Skeletal muscle cell (primary cell): ENCODE data around the gene NBAS.
"Not testable (repeated sequence)": the region's sequence is repeated elsewhere in the genome, so short reads cannot be mapped to it uniquely, and the experiment has no call there.

ENCODE experiments used
- DNase-seq: peaks from one replicate; pipeline ENCODE4 v3.0.0-alpha.2; 2010; ENCODE audit warnings: low read depth
- H3K4me3 ChIP-seq: 2 replicates; pipeline ENCODE4 v1.5.1; 2011; ENCODE audit warnings: low read depth, mild to moderate bottlenecking, control low read depth, low read length, moderate library complexity

NBAS gene

DNA sequence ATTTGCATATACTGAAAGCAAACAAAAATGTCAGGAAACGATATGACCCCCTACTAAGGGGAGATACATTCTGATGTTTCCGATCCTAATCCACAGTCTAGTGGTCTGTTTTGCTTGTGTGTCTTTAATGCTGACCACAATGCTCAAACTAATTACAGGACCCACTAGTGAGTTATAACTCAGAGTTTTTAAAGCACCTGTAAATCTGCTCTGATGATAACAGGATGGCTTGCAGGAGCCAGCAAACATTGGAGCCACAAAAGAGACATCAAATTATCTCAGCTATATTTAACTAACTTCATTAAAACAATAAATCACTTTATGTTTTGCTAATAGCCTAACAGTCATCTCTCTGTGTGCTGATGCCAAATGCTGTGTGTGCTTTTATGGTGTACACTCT is 300.3 kb downstream of the NBAS start:
- DNase-seq: no peak
- no peak overlapping the region for H3K4me3 ChIP-seq

DNA sequence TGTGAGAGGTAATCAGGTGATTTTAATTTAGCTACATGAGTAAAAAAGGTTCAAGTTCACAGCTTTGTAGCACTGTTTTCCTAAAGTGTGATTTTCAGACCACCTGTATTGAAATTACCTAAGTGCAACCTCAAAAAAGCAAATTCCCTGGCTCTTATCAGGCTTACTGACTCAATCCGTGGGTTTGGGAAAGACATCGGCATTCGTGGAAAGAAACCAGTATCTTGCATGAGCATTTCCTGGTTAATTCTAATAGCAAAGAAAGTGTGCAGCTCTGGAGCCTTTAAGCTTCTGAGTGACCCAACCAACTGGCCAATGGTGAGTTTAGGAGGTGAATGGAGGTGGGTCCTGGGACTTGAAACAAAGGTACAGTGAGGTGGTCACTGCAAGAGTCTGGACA is 300.9 kb downstream of the NBAS start:
- no peak for DNase-seq
- H3K4me3 ChIP-seq: no peak overlapping the region

DNA sequence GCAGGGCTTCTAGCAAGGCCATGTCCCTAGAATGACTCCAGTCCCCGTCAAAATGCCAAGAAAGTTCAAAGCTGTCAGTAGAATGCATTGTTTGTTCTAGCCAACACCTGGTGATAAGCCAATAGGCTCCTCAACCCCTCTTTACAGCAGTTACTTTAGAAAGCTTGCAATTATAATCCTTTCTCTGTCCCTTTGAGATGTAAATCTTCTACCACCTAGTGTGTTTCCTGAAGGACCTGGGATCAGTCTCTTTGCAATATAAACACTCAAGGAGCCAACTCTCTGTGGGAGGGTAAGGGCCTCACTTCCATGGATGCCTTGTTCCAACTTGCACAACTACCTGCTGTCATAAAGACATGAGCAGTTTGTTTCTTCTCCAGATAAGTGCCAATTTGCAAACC is 301.8 kb downstream of the NBAS start:
- H3K4me3 ChIP-seq: no peak overlapping the region
- no peak for DNase-seq

DNA sequence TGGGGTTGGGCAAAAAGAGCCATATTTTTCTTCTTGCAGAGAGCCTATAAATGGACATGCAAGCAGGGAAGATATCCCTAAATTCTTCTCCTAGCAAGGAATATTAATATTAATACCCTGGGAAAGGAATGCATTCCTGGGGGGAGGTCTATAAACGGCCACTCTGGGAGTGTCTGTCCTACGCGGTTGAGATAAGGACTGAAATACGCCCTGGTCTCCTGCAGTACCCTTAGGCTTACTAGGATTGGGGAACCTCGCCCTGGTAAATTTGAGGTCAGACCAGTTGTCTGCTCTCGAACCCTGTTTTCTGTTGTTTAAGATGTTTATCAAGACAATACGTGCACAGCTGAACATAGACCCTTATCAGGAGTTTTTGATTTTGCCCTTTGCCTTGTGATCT is 302.7 kb downstream of the NBAS start:
- H3K4me3 ChIP-seq, DNase-seq: not testable (repeated sequence)

DNA sequence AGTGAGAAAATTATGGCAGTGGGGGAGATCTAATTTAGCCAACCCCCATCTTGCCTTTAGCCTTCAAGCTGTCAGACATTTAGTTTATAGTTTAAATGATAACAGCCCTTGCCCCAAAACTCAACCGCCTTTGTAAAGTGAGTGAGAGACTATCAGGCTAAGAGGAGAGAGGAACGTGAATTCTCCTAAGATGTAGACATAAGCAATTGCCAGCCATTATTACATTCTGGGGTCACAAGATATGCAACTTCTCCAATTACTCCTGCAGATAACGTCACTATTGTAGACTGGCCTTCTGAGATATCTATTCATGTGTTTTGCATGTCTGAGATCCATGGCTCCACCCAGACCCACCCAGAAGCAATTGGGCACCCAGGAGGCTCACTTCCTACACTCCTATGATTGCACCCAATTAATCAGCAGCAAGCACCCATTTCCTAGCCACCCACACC is 307.3 kb downstream of the NBAS start:
- no peak for DNase-seq
- H3K4me3 ChIP-seq: no peak overlapping the region

DNA sequence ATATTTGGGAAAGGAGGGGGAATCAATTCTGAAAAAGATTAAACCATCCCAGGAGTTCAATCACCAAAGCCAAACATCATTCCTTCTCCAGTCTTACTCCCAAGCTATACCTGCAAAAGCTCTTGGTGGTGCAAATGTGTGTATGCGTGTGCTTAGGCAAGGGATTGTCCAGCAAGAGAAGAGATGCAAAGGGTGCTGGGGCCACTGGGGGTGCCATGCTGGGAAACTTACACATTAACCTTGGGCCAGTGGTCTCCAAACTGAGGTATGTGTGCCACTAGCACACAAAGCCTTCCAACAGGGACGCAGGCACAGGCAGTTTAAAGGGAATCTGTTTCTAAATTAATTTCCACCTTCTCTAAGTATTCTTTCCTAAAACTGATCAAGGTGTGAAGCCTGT is 307.9 kb downstream of the NBAS start:
- no peak for DNase-seq
- no peak overlapping the region for H3K4me3 ChIP-seq

DNA sequence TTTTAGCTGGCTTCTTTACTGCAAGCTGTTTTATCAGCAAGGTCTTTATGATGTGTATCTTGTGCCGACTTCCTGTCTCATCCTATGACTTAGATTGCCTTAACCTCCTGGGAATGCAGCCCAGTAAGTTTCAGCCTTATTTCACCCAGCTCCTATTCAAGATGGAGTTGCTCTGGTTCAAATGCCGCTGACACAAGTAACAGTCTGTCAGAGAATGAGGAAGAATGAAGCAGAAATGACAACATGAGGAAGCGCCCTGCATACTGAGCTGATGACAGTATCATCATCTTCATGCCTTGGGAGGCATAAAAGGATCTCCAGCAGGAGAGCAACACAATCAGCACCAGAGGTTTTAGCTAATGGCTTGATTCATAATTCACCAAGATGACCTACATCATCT is 309.4 kb downstream of the NBAS start:
- H3K4me3 ChIP-seq: no peak overlapping the region
- DNase-seq: no peak

DNA sequence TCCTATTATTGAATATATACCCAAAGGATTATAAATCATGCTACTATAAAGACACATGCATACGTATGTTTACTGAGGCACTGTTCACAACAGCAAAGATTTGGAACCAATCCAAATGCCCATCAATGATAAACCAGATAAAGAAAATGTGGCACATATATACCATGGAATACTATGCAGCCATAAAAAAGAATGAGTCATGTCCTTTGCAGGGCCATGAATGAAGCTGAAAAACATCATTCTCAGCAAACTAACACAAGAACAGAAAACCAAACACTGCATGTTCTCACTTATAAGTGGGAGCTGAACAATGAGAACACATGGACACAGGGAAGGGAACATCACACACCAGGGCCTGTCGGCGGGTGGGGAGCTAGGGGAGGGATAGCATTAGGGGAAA is 310.2 kb downstream of the NBAS start:
- not testable (repeated sequence) for DNase-seq, H3K4me3 ChIP-seq

DNA sequence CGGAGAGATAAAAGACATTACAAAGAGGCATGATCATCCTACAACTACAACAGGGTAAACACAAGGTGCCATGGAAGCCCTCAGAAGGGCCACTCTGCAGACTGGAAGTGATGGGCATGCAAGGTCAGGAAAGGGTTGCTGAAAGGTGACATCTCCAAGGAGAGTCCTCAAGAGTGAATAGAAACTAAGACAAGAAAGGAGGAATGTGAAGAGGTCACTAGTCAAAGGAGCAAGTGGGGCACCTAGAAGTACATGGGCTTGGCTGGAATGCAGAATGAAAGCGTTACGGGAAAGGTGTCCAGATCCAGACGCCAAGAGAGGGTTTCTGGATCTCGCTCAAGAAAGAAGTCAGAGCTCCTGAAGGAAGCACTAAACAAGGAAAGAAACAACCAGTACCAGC is 314.3 kb downstream of the NBAS start:
- H3K4me3 ChIP-seq: no peak overlapping the region
- DNase-seq: no peak

DNA sequence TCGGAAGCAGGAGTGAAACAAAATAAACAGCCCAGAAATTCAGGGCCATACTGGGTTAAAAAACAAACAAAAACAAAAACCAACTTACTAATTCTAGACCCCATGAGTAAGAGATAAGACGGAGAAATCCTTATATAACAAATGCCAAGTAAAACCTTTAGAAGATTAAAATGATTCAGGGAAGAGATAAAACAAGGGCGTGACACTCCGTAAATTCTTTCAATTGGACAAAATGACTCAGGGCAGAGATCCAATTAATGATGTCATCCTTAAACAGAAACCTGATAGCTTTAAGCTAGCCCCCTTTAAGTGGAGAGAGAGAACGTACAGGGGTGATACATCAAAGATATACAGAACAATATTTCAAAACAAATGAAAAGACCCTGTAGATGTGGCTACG is 317.4 kb downstream of the NBAS start:
- no peak for DNase-seq
- H3K4me3 ChIP-seq: no peak overlapping the region

DNA sequence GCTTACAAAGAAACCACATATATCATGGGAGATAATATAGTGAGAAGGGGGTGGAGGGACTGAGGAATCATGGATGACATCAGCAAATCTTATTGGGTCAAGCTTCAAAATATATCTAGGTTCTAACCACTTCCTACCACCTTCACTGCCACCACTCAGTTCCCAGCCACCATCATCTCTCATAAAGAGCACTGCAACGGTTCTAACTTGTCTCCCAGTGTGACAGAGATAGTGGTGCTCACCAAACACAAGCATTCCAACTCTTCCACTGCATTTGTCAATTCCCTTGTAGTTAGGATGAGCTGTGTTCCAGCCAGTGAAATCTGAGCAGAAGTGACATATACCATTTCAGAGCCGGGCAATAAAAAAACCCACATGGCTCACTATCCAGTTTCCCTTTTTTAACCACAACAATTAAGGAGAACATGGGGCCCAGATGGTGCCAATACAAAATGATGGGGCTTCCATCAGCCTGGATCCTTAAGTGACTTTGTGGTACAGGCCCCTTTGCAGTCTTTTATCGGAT is 318.1 kb downstream of the NBAS start:
- H3K4me3 ChIP-seq: no peak overlapping the region
- DNase-seq: peak; percentile 13

DNA sequence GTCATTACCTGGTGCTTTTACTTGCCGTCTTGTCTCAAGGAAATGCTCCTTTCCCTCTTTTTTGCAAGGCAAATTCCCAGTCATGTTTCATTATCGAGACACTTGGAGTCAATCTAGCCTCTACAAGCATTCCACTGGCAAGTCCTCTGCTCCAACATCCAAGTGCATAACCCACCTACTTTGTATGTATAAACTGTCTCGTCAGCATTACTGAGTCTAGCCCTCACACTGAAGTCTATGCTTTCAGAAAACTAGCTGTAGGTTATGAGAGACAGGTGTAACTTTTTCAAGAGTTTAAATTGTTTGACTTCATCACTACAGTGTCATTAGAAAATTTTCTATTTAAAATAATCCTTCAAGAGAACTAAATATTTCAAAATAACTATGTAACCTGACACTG is 319.2 kb downstream of the NBAS start:
- no peak overlapping the region for H3K4me3 ChIP-seq
- DNase-seq: no peak

DNA sequence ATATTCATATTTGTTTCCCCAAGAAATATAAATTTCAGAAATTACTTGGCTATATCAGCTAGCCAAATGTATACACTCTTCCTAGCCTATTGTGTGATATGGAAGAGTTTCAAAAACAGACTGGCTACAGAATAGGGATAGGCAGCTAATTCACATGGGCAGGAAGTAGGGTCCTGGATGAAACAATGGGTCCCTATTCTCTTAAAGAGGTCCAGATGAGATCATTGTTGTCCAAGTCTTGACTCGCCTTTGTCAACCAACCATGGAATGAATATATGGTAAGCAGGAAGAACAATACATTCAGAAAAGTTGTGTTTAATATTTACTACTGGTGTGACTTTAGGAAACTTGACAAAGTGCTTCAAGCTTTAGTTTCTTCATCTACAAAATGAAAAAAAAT is 319.9 kb downstream of the NBAS start:
- no peak overlapping the region for H3K4me3 ChIP-seq
- DNase-seq: no peak

DNA sequence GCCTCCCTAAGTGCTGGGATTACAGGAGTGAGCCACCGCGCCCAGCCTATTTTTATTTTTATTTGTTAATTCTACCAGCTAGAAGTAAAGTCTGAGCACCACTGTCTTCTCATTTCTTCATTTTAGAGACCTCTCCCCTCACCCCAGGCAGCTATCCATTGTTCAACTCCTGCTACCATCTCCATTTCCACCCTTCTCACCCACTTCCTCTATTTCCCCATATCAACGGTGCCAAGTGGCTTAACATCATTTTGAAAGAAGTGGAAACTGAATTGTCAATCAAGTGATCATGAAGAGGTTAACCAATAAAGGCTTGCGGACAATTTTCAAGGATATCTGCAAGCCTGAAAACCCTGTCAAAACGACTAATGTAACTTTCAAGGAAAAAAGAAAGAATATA is 323.1 kb downstream of the NBAS start:
- no peak overlapping the region for H3K4me3 ChIP-seq
- DNase-seq: no peak

DNA sequence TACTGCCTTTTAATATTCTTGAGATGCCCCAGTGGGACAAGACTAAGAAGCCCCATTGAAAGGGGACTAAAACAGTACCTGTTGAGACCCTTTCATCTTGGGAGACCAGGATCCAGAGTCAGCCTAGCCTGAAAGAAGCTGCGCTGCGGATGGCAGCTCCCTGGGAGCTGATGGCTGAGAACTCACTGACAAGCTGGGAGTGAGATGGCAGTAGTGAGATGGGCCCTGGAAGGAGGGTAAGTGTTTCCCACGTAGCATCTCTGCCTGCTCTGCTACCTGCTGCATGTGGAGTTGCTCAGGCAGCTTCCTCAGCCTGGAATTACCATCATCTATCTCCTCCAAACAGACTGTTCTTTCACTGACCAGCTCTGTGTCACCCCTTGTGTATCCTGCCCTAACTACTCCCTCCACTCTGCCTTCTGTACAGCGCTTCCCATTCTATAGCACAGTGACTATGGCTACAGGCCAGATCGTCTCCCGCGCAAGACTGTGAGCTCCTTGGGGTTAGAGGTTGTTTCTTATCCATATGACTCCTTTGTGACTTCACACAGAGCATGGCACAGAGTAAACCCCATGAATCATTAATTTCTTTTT is 330.4 kb downstream of the NBAS start:
- no peak overlapping the region for H3K4me3 ChIP-seq
- DNase-seq: no peak

DNA sequence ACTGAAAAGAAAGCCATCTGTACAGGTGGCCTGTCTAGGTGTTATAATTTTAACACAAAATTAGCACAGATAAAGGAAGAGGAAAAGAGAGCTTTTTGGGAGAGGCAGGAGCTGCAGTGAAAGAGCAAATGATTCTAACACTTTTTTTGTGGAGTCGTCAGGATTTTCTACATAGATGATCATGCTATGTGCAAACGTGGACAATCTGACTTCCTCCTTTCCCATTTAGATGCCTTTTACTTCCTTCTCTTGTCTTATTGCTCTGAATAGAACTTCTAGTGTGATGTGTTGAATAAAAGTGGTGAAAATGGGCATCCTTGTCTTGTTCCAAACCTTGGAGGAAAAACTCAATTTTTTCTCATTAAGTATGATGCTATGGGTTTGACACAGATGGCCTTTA is 334.5 kb downstream of the NBAS start:
- H3K4me3 ChIP-seq: no peak overlapping the region
- no peak for DNase-seq

DNA sequence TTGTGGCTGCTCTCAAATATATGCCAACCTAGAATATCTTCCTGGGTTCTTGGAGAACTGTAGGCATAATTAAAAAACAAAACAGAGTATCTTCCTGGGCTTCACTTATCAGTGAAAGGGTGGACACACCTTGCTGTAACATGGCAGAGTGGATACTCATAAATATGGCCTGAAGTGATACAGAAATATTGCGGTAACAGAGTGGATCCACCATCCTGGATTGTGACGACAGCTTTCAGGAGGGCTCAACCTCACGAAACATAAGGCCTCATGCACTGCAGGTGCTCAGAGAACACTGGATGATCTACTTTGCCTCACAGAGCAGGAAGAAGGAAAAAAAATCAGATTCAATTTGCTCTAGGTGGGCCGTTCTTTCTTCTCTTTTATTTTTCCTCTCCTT is 336.0 kb downstream of the NBAS start:
- DNase-seq: no peak

DNA sequence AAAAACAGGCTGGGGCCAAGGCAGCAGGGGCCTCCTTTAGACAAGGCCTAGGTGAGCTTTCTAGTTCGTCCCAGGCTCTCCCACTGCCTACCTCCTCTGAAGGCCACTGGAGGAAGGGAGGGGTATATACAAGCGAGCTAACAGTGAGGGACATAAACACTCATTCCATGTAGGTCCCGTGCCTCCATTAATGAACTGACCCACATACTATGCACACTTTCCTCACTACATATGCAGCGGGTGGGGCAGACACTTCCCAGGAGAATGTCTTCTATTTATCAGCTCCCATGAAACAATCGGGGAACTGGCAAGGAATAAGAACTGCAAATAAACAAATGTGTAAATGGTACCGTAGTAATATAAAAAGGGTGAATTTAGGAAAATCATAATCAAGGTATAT is 336.5 kb downstream of the NBAS start:
- no peak overlapping the region for H3K4me3 ChIP-seq
- no peak for DNase-seq

More for the DNA sequence above, 336.0 kb downstream of the NBAS start:
- no peak overlapping the region for H3K4me3 ChIP-seq

DNA sequence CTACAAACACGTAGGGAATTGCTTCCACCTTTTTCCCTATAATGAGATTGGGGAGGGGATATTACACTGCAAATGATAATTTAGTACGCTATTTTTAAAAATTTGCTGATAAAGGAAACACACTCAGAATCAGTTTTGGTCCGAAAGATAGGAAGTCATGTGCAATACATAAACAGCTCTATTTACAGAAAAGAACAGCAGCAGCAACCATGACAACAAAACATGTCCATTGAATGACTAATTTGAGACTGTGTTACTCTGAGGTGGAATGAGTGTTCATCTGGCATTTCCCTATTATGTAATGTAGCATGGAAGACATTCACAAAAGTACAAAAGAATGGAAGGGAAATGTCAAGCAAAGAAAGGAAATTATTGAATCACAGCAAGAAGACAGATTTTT is 337.2 kb downstream of the NBAS start:
- peak; percentile 48 for DNase-seq
- H3K4me3 ChIP-seq: no peak overlapping the region

DNA sequence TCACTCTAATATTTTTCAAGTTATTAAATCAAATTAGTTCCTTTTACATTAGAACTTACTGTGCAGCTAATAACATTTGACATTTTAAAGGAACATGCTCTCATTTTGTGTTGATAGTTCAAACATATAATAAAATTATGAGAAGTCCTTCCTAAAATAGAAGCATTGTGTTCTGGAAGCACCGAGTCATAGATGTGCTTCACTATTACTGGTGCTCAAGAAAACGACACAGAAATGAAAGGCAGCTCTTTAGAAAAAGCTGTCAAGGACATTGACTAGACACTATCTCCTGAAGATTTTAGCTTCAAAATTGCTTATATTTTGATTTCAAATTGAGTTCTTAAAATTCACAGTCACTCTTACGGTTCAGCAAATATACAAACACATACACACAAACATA is 338.3 kb downstream of the NBAS start:
- no peak for DNase-seq
- H3K4me3 ChIP-seq: no peak overlapping the region

DNA sequence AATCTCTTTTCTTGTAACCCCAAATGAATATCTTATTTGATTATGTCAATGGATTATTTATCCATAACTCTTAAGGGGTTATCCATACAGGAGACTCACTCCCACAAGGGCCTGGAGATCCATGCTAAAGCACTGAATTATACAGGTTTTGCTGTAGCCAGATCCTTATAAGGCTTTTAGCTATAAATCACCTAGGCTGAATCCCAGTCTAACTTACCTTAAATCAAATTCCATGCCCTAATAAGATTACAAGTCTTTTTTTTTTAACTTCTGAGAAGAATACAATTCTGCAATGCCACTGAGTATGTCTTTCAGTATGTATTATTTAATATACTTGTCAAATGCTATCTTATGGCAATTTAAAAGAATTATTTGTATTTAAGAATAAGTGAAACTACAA is 340.5 kb downstream of the NBAS start:
- DNase-seq: no peak
- no peak overlapping the region for H3K4me3 ChIP-seq
